DND-41 (cell line): Measurements from ENCODE around the gene PSPC1.
"Not testable (repeated sequence)": the region's sequence is repeated elsewhere in the genome, so short reads cannot be mapped to it uniquely, and the experiment has no call there.

ENCODE experiments used
- ATAC-seq: fragments of 200-7000 bp; cut with Tn5 transposase; 3 replicates; pipeline ENCODE4 v1.9.1; 2021; ENCODE audit warnings: low read depth; ENCODE audit not compliant: insufficient read depth
- DNase-seq: peaks from one replicate; pipeline ENCODE4 v3.0.0-alpha.2; 2020
- H2AFZ ChIP-seq: 2 replicates; pipeline ENCODE4 v1.6.0; 2012; ENCODE audit warnings: low read depth, low read length
- H3K27ac ChIP-seq: 2 replicates; pipeline ENCODE4 v1.5.1; 2012; ENCODE audit warnings: low read length, inconsistent platforms
- H3K27me3 ChIP-seq: fragments of 200-600 bp; sonication (generic); 2 replicates; pipeline ENCODE4 v1.6.0; 2012; ENCODE audit warnings: low read length, mild to moderate bottlenecking, inconsistent platforms; ENCODE audit not compliant: insufficient read depth, poor library complexity
- H3K36me3 ChIP-seq: 2 replicates; pipeline ENCODE4 v1.5.1; 2012; ENCODE audit warnings: low read length, inconsistent platforms; ENCODE audit not compliant: insufficient read depth
- H3K4me1 ChIP-seq: 2 replicates; pipeline ENCODE4 v1.5.1; 2012; ENCODE audit warnings: mild to moderate bottlenecking, low read length; ENCODE audit not compliant: insufficient read depth
- H3K4me2 ChIP-seq: 2 replicates; pipeline ENCODE4 v1.6.0; 2012; ENCODE audit warnings: mild to moderate bottlenecking, moderate library complexity, low read length, inconsistent platforms; ENCODE audit not compliant: insufficient read depth
- H3K4me3 ChIP-seq, 2 experiments: fragments of 200-600 bp in 1 of 2; shearing (Covaris generic) in 1 of 2; 2 replicates each; pipeline ENCODE4 v1.5.1; 2012 to 2016; ENCODE audit warnings: inconsistent platforms in 2 of 2, low read length in 2 of 2, mild to moderate bottlenecking in 2 of 2, low read depth in 1 of 2, moderate library complexity in 1 of 2
- H3K79me2 ChIP-seq: 2 replicates; pipeline ENCODE4 v1.6.0; 2012; ENCODE audit warnings: low read length, inconsistent platforms; ENCODE audit not compliant: insufficient read depth
- H3K9ac ChIP-seq: 2 replicates; pipeline ENCODE4 v1.6.0; 2012; ENCODE audit warnings: low read depth, mild to moderate bottlenecking, inconsistent platforms, low read length, moderate library complexity
- H3K9me3 ChIP-seq: 2 replicates; pipeline ENCODE4 v1.5.1; 2012; ENCODE audit warnings: low read length, moderate library complexity, mild to moderate bottlenecking, inconsistent platforms; ENCODE audit not compliant: insufficient read depth, severe bottlenecking
- H4K20me1 ChIP-seq: 2 replicates; pipeline ENCODE4 v1.6.0; 2012; ENCODE audit warnings: low read length; ENCODE audit not compliant: insufficient read depth
- CTCF ChIP-seq: IDR thresholded peaks from 2 replicates; pipeline ENCODE4 v1.5.1; 2012; ENCODE audit warnings: borderline replicate concordance, low read length, moderate library complexity, mild to moderate bottlenecking; ENCODE audit not compliant: poor library complexity, severe bottlenecking; ENCODE audit errors: extremely low read depth
- EZH2 ChIP-seq: IDR thresholded peaks from 3 replicates; pipeline ENCODE4 v1.6.1; 2012; ENCODE audit warnings: borderline replicate concordance, low read depth, mild to moderate bottlenecking, moderate library complexity, low read length, inconsistent platforms; ENCODE audit not compliant: severe bottlenecking

PSPC1 gene

GRCh38 chr13:19791953-19792537 is 9.3 kb upstream of the PSPC1 start:
- no peak for ATAC-seq
- Histone ChIP-seq H3K36me3 (no peaks in the 10 kb centered on the region), H4K20me1 (no peaks in the 10 kb centered on the region), H3K9me3 (no peaks in the 10 kb centered on the region), H3K79me2 (no peaks in the 10 kb centered on the region), H3K27me3 (no peaks in the 10 kb centered on the region), H3K4me1 (no peaks in the 10 kb centered on the region), H3K9ac (no peak overlapping the region), H2AFZ (no peak overlapping the region), H3K27ac (no peak overlapping the region), H3K4me3 (no peak overlapping the region), H3K4me2 (no peak overlapping the region)
- TF ChIP-seq EZH2 (no peak), CTCF (no peak)
- no peak for DNase-seq

- DNase-seq (peak; percentile 58), ATAC-seq (peak; percentile 57)
- Histone ChIP-seq H2AFZ (peak overlapping the region; percentile 95), H3K79me2 (peaks cover 32% of the 10 kb centered on the region), H3K4me1 (peaks cover 15% of the 10 kb centered on the region), H3K9me3 (peaks cover 4% of the 10 kb centered on the region), H3K36me3 (peaks cover 21% of the 10 kb centered on the region), H3K4me2 (peak overlapping the region; percentile 90), H3K9ac (peak overlapping the region; percentile 99), H3K4me3 (peak overlapping the region; percentile 95 to 96), H4K20me1 (peaks cover 11% of the 10 kb centered on the region; the same call in 1 of the 2 replicates), H3K27ac (peak overlapping the region; percentile 98), H3K27me3 (no peaks in the 10 kb centered on the region)
- TF ChIP-seq EZH2 (no peak), CTCF (no peak)
Measured at GRCh38 chr13:19782049-19782726, 557 bp downstream of the PSPC1 start.

GRCh38 chr13:19781526-19781925 is 1.2 kb downstream of the PSPC1 start:
- Histone ChIP-seq H3K27ac (peak overlapping the region; percentile 98), H3K9me3 (peaks cover 4% of the 10 kb centered on the region), H4K20me1 (peaks cover 16% of the 10 kb centered on the region; the same call in 1 of the 2 replicates), H3K9ac (peak overlapping the region; percentile 99), H3K27me3 (no peaks in the 10 kb centered on the region), H3K79me2 (peaks cover 39% of the 10 kb centered on the region), H2AFZ (peak overlapping the region; percentile 95; the same call in 1 of the 2 replicates), H3K36me3 (peaks cover 21% of the 10 kb centered on the region), H3K4me3 (peak overlapping the region; percentile 95 to 96; a peak in 3 of 4 replicates), H3K4me1 (peaks cover 20% of the 10 kb centered on the region), H3K4me2 (peak overlapping the region; percentile 90)
- DNase-seq (peak; percentile 12), ATAC-seq (no peak)
- TF ChIP-seq CTCF (no peak), EZH2 (no peak)

GRCh38 chr13:19780753-19781418 is 1.9 kb downstream of the PSPC1 start:
- not testable (repeated sequence) for H3K27ac ChIP-seq, H3K9me3 ChIP-seq, ATAC-seq, H3K27me3 ChIP-seq, H2AFZ ChIP-seq
- peaks cover 25% of the 10 kb centered on the region for H3K4me1 ChIP-seq
- peaks cover 23% of the 10 kb centered on the region; the same call in 1 of the 2 replicates for H4K20me1 ChIP-seq
- peak overlapping the region; percentile 99 for H3K9ac ChIP-seq
- H3K4me3 ChIP-seq = peak overlapping the region; percentile 95 to 96; a peak in 3 of 4 replicates
- H3K4me2 ChIP-seq = peak overlapping the region; percentile 90
- H3K79me2 ChIP-seq = peaks cover 45% of the 10 kb centered on the region
- DNase-seq = peak; percentile 8
- peaks cover 27% of the 10 kb centered on the region for H3K36me3 ChIP-seq
